ENCODE results near the gene OR7D2.

OR7D2 gene

DNA sequence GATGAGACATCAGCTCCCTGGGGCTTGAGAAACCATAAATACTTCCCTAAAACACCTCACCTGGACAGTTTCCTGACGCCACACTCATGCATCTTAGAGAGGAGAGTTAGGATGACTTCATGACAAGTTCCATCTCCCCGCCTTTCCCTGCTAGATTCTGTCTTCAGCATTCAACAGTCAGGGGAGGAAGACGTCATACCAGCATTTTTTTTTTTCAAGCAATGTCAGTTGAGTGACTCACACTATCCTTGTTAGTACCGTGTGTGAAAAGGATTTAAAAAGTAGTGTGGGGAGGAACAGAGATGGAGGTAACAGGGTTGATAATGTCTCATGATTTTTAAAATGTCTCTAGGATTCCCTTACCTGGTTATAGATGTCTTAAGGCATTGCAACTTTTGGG, at the start of gene OR7D2:
Gene OR7D2, plus strand, starts transcription at position 79 of the 400 bp plus-strand sequence. CDS start 6,803 bp downstream, outside the sequence.
- DNase-seq = no peak

DNA sequence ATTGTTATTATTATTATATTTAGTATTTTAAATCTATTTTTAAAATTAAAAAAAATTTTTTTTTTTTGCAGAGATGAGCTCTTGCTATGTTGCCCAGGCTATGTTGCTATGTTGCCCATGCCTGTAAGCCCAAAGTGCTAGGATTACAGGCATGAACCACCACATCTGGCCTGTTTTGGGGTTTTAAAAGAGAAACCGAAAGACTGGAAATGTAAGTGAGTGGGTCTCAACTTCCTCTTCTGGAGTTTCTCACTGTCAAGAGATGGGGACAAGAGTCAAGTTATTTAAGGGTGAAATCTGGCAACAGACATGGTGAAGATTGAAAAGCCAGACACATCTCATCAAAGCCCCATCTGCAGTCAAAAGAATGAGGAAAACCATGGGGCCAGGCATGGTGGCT, 47.8 kb upstream of the OR7D2 start:
- peak; percentile 19 to 35 for DNase-seq

- DNase-seq = no peak
Observed at GRCh38 chr19:9132422-9132821, 46.4 kb upstream of the OR7D2 start.

- peak in 1 of 2 experiments; percentile 37 for DNase-seq
Observed at GRCh38 chr19:9139609-9140158, 39.1 kb upstream of the OR7D2 start.

DNA sequence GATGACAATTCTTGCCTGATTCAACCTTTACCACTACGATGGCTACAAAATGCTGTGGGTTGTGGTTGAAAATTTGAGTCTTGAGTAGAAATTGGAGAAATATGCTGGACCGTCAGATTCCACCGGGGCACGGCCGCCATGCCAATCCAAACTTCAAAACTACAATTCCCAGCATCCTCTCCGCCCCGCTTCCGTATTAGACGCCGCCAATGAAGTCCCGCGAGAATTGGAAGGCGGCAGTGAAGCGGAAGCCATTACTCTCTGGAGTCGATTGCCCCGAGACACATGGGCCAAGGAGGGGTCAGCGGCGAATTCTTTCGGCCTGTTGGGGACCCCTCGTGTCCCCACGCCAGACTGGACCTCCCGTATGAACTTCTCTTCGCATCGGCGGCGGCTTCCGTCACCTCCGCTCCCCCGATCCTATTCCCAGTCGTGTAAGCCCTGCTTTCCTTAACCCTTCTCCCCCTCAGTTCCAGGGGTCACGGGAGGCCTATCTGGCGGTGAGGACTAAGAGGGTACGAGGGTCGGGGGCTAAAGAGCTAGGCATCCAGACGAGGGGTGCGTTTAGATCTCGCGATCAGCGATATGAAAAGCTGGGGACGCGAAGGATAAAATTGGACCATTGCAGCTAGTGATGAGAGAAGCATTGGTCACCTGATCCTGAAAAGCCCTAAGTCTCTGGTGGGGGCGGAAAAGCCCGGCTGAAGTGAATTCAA, 38.5 kb upstream of the OR7D2 start, which contains the start of gene ZNF317:
Gene ZNF317, plus strand, starts transcription at position 239 of the 716 bp plus-strand sequence. CDS start 15,620 bp downstream, outside the sequence.
- DNase-seq = peak; percentile 93 to 96

GRCh38 chr19:9144920-9145319, 33.9 kb upstream of the OR7D2 start:
- DNase-seq = no peak

DNA sequence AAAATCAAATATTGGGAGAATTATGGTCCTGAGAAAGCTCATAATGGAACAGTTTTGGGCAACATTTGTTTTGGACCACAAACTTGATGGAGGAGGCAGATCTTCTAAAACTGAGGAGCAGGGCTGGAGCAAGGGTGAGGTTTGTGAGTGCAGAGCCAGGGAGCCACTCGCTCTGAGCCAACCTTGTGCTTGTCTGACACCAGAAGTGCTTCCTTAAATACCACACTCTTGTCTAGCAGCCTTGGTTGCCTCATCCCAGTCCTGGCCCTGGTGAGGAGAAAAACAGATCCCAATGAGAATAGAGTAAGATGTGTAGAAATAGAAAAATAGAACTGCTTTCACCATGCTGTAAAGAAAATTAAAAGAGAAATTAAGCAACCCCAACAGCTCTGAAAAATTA, 31.9 kb upstream of the OR7D2 start:
- no peak for DNase-seq

- DNase-seq = no peak
Observed at GRCh38 chr19:9148697-9149096, 30.1 kb upstream of the OR7D2 start.

DNA sequence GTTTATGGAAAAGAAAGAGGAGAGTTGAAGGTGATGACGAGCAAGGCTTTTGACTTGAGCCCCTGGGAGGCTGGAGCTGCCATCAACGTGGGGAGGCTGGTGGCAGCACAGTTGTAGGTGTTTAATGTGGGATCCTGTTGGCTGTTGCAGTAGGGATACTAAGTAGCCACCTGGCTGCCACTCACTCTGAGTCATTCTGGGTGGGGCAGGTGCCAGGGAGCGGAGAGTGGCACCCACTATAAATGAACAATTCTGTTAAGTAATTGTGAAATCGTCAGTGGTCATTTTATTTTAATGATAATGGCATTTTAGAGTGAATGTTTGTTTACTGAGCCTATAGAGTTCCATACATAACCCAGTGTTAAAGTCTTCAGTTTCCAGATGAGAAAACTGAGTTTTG, 28.8 kb upstream of the OR7D2 start:
- no peak for DNase-seq

GRCh38 chr19:9150650-9151049, 28.1 kb upstream of the OR7D2 start:
- no peak for DNase-seq

- no peak for DNase-seq
Observed at GRCh38 chr19:9151367-9151766, 27.4 kb upstream of the OR7D2 start.

DNA sequence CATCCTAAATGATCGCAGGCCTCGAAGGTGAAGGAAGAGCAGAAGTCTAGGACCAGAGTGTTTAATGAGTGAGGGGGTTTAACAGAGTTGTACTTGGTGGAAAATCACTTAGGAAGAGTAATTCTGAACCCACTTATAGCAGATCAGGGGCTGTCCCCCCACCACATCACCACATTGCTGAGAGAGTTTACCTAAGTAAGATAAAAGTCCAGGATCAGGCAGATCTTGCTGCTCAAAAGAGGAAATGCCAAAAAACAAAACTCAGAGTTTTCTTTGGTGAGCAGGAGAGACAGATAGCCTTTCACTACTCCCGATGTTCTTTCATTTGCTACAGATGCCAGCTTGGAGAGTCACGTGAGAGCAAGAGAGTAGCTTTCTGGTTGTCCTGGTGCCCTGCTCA, 23.2 kb upstream of the OR7D2 start:
- DNase-seq = no peak

DNA sequence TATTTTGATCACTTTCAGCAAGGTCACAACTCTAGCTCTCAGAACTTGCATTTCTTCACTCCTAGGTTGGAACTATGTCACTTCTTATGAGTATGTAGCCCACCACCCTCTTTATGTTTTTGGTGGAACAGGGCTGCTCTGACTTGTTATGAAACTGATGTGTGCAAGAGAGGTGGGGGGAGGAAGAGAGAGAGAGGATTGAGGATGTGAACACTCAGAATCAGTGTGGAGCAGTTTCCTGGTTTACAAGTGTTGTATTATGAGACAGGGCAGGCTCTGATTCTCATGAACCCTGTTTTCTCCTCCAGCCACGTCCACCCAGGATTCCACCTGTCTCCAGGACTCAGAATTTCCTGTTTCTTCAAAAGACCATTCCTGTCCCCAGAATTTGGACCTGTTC, 22.5 kb upstream of the OR7D2 start:
- DNase-seq = no peak

DNA sequence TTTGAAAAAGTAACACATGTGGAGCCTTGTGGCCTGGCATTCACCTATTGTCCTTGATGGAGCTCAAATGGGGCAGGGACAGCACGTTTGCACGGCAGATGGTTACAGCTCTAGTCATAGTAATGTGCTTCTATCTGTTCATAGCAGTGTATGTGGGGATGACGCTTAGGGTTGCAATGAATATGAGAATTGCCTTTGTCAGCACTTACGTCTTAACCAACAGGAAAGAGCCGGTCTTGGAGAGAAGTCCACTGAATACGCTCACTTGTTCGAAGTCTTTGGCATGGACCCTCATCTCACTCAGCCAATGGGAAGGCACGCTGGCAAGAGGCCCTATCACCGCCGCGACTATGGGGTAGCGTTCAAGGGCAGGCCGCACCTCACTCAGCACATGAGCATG, 18.9 kb upstream of the OR7D2 start:
- DNase-seq = no peak

DNA sequence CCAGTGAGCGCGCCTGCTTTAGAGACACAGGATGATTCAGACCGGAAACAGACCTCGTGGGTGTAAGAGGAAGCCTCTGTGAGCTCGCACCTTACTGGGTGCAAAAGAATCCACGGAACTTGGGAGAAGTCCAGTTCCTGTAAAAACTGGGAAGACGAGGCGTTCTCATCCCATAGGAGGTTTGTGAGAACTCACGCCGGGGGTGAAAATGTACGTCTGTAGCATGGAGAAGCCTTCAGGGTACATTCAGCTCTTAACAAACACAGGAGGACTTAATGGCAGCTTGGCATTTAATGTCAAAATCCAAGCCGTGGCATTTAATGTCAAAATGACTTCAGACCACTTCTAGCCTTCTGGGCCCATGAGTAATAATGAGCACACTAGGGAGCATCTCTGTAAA, 17.4 kb upstream of the OR7D2 start:
- no peak for DNase-seq

GRCh38 chr19:9165261-9165660, 13.5 kb upstream of the OR7D2 start:
- DNase-seq = no peak

GRCh38 chr19:9166846-9167245, 11.9 kb upstream of the OR7D2 start:
- DNase-seq = no peak

- DNase-seq = no peak
Observed at GRCh38 chr19:9171393-9171991, 7.3 kb upstream of the OR7D2 start.

GRCh38 chr19:9175326-9175725, 3.5 kb upstream of the OR7D2 start:
- no peak for DNase-seq

GRCh38 chr19:9183000-9183399, 4.2 kb downstream of the OR7D2 start:
- DNase-seq = no peak

DNA sequence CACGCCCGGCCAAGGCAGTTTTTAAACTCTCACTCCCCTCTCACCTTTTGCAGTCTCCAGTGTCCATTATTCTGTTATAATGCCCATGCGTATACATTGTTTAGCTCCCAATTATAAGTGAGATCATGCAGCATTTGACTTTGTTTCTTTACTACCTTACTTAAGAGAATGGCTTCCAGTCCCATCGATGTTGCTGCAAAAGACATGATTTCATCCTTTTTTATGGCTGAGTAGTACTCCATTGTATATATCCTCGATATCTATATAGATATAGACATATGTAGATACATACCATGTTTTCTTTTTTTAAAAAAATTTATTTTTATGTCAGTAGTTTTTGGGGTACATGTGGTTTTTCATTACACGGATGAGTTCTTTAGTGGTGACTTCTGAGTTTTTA, 8.4 kb downstream of the OR7D2 start:
- no peak for DNase-seq

DNA sequence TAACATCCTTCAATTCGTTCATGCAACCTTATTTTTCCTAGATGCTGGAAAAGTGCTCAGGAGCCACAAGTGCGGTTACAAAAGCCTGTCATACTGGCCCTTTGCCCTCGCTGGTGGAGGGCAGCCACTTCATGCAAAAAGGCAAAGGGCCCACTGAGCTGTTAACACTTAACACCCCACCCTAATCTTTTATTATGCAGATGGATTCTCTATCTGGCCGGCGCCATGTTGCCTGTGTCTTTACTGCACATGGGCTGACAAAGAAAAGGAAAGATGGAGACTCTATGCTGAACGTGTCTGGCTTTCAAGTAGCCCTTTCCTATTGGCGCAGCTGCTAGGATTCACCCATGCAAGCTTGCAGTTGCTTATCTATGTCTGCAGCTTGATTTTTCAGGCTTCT, 10.8 kb downstream of the OR7D2 start:
- DNase-seq = no peak

DNA sequence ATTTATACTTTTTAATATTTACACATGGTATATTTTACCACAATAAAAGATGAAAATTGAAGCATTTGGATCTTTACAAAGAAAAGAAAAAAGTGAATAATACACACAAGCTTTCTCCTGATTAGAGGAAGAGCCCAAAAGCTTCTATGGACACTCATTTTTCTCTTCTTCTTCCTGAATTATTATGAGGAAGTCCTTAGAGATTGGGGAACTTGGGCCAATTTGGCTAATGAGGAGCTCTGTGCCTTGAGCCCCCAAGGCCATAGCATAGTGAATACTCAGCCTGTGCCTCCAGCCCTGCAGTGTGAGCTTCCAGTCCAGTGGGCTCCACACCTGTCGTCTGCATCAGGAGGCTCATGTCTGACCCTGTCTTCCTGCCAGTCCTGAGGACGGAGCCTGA, 19.3 kb downstream of the OR7D2 start:
- DNase-seq = peak in 1 of 2 experiments; percentile 3

GRCh38 chr19:9205501-9206113, 26.8 kb downstream of the OR7D2 start:
- DNase-seq = peak; percentile 38 to 46

Data from Kasumi-1 (cell line).